ENCODE data around the gene NEBL.
"Not testable (repeated sequence)": the region's sequence is repeated elsewhere in the genome, so short reads cannot be mapped to it uniquely, and the experiment has no call there.

Gene NEBL

GRCh38 chr10:20897146-20897825 is at the start of gene NEBL:
Gene NEBL, minus strand, starts transcription at chr10:20897311. Its CDS starts 106 bp downstream, at chr10:20897205.
- no peak for DNase-seq

- DNase-seq = no peak
These were observed 48.6 kb upstream of the NEBL start for GRCh38 chr10:20945546-20946332.

- no peak for DNase-seq
These were observed 47.8 kb upstream of the NEBL start for GRCh38 chr10:20944789-20945502.

- not testable (repeated sequence) for DNase-seq
These were observed 42.3 kb upstream of the NEBL start for GRCh38 chr10:20939414-20939813.

GRCh38 chr10:20936396-20936795 is 39.3 kb upstream of the NEBL start:
- DNase-seq = no peak

GRCh38 chr10:20935931-20936330 is 38.8 kb upstream of the NEBL start:
- DNase-seq = no peak

- DNase-seq = no peak
These were observed 38.2 kb upstream of the NEBL start for GRCh38 chr10:20935301-20935700.

- DNase-seq = no peak
These were observed 36.6 kb upstream of the NEBL start for GRCh38 chr10:20933705-20934104.

GRCh38 chr10:20932606-20933126 is 35.6 kb upstream of the NEBL start:
- DNase-seq = no peak

- no peak for DNase-seq
These were observed 34.2 kb upstream of the NEBL start for GRCh38 chr10:20931156-20931795.

GRCh38 chr10:20927456-20927855 is 30.3 kb upstream of the NEBL start:
- DNase-seq = no peak

GRCh38 chr10:20922451-20922850 is 25.3 kb upstream of the NEBL start:
- DNase-seq = peak in 1 of 2 experiments; percentile 10

- DNase-seq = no peak
These were observed 24.9 kb upstream of the NEBL start for GRCh38 chr10:20922033-20922432.

GRCh38 chr10:20920061-20920460 is 22.9 kb upstream of the NEBL start:
- no peak for DNase-seq

GRCh38 chr10:20919481-20919880 is 22.4 kb upstream of the NEBL start:
- DNase-seq = no peak

- no peak for DNase-seq
These were observed 19.9 kb upstream of the NEBL start for GRCh38 chr10:20916976-20917375.

GRCh38 chr10:20912969-20913368 is 15.9 kb upstream of the NEBL start:
- no peak for DNase-seq

- DNase-seq = no peak
These were observed 14.5 kb upstream of the NEBL start for GRCh38 chr10:20911626-20912025.

- no peak for DNase-seq
These were observed 12.7 kb upstream of the NEBL start for GRCh38 chr10:20909801-20910200.

GRCh38 chr10:20908391-20908790 is 11.3 kb upstream of the NEBL start:
- no peak for DNase-seq

- no peak for DNase-seq
These were observed 6.7 kb upstream of the NEBL start for GRCh38 chr10:20903635-20904390.

- peak in 1 of 2 experiments; percentile 3 for DNase-seq
These were observed 4.0 kb upstream of the NEBL start for GRCh38 chr10:20901110-20901509.
